ENCODE results near the gene SEC61A1.

DNA sequence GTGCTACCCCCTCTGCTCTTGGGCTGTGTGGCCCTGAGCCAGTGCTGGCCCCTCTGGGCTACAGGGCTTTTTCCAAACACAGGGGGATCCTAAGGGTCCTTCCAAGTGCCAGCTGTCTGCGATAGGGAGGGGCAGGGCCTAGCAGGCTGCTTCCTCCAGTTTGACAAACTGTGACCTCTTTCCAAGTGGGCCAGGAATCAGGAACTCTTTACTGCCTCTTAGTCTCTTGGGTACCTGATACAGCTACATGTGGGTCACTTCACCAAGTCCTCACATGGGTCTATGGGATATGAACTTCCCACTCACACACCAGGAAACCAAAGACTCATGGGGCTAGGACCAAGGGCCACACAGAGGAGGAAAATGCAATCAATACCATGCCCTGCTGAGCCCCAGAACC lies 25.4 kb downstream of the SEC61A1 start:
- TF ChIP-seq ZNF16 (tag by site-specific recombination; IDR thresholded peaks at IDR 0.05; ENCODE audit: low read depth) (no peak), ZNF423 (tag by site-specific recombination; IDR thresholded peaks at IDR 0.05) (no peak), ZBTB17 (tag by site-specific recombination; IDR thresholded peaks at IDR 0.05) (no peak), ZNF76 (tag by site-specific recombination; IDR thresholded peaks at IDR 0.05; ENCODE audit: borderline replicate concordance, low read depth) (no peak), BCL11A (tag by site-specific recombination; IDR thresholded peaks at IDR 0.05; ENCODE audit: low read depth) (no peak), ZFHX2 (tag by site-specific recombination; conservative IDR thresholded peaks at IDR 0.05) (no peak), ZNF274 (IDR thresholded peaks at IDR 0.05; ENCODE audit: low read length) (no peak), ZNF274 (tag by site-specific recombination; IDR thresholded peaks at IDR 0.05; ENCODE audit: borderline replicate concordance) (no peak), ZFP3 (tag by site-specific recombination; IDR thresholded peaks at IDR 0.05; ENCODE audit: low read depth) (no peak), ZNF23 (tag by site-specific recombination; IDR thresholded peaks at IDR 0.05; ENCODE audit: borderline replicate concordance) (no peak), KLF9 (tag by site-specific recombination; IDR thresholded peaks at IDR 0.05; ENCODE audit: low read depth) (no peak)
- TF ChIP-seq, protein P1, sequence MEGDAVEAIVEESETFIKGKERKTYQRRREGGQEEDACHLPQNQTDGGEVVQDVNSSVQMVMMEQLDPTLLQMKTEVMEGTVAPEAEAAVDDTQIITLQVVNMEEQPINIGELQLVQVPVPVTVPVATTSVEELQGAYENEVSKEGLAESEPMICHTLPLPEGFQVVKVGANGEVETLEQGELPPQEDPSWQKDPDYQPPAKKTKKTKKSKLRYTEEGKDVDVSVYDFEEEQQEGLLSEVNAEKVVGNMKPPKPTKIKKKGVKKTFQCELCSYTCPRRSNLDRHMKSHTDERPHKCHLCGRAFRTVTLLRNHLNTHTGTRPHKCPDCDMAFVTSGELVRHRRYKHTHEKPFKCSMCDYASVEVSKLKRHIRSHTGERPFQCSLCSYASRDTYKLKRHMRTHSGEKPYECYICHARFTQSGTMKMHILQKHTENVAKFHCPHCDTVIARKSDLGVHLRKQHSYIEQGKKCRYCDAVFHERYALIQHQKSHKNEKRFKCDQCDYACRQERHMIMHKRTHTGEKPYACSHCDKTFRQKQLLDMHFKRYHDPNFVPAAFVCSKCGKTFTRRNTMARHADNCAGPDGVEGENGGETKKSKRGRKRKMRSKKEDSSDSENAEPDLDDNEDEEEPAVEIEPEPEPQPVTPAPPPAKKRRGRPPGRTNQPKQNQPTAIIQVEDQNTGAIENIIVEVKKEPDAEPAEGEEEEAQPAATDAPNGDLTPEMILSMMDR (tag by site-specific recombination; IDR thresholded peaks at IDR 0.05), result no peak
- TF ChIP-seq, protein P2, sequence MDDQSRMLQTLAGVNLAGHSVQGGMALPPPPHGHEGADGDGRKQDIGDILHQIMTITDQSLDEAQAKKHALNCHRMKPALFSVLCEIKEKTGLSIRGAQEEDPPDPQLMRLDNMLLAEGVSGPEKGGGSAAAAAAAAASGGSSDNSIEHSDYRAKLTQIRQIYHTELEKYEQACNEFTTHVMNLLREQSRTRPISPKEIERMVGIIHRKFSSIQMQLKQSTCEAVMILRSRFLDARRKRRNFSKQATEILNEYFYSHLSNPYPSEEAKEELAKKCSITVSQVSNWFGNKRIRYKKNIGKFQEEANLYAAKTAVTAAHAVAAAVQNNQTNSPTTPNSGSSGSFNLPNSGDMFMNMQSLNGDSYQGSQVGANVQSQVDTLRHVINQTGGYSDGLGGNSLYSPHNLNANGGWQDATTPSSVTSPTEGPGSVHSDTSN (CRISPR knock-in tag; IDR thresholded peaks at IDR 0.05), result no peak
- TF ChIP-seq, protein P3, sequence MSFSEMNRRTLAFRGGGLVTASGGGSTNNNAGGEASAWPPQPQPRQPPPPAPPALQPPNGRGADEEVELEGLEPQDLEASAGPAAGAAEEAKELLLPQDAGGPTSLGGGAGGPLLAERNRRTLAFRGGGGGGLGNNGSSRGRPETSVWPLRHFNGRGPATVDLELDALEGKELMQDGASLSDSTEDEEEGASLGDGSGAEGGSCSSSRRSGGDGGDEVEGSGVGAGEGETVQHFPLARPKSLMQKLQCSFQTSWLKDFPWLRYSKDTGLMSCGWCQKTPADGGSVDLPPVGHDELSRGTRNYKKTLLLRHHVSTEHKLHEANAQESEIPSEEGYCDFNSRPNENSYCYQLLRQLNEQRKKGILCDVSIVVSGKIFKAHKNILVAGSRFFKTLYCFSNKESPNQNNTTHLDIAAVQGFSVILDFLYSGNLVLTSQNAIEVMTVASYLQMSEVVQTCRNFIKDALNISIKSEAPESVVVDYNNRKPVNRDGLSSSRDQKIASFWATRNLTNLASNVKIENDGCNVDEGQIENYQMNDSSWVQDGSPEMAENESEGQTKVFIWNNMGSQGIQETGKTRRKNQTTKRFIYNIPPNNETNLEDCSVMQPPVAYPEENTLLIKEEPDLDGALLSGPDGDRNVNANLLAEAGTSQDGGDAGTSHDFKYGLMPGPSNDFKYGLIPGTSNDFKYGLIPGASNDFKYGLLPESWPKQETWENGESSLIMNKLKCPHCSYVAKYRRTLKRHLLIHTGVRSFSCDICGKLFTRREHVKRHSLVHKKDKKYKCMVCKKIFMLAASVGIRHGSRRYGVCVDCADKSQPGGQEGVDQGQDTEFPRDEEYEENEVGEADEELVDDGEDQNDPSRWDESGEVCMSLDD (tag by site-specific recombination; IDR thresholded peaks at IDR 0.05), result no peak
- TF ChIP-seq, protein P4, sequence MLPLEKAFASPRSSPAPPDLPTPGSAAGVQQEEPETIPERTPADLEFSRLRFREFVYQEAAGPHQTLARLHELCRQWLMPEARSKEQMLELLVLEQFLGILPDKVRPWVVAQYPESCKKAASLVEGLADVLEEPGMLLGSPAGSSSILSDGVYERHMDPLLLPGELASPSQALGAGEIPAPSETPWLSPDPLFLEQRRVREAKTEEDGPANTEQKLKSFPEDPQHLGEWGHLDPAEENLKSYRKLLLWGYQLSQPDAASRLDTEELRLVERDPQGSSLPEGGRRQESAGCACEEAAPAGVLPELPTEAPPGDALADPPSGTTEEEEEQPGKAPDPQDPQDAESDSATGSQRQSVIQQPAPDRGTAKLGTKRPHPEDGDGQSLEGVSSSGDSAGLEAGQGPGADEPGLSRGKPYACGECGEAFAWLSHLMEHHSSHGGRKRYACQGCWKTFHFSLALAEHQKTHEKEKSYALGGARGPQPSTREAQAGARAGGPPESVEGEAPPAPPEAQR (tag by site-specific recombination; IDR thresholded peaks at IDR 0.05), result no peak
